RPMI7951 (cell line): ENCODE results near the gene PPP1R36. TPM values are rescaled to one million over a fixed set of nuclear protein-coding genes. Genes with fewer than 3 reads are reported as not detected.
"Not testable (repeated sequence)": the region's sequence is repeated elsewhere in the genome, so short reads cannot be mapped to it uniquely, and the experiment has no call there.

ENCODE experiments used
- DNase-seq: peaks from one replicate; pipeline ENCODE4 v3.0.0-alpha.2; 2012; ENCODE audit warnings: low read depth
- total RNA-seq: library from RNA; depleted of rRNA; stranded (reverse); fragments of >200 nt; shearing (Covaris generic); gene quantifications from 2 replicates; pipeline ENCODE4 v1.2.3, GENCODE V29; 2014

The PPP1R36 gene
- total RNA-seq, 1 experiment from 2014 or later = 0.48 TPM

- no peak for DNase-seq
These were observed 63.4 kb downstream of the PPP1R36 start for GRCh38 chr14:64612971-64613666.

GRCh38 chr14:64614166-64614565, 64.4 kb downstream of the PPP1R36 start:
- DNase-seq = no peak

- DNase-seq = no peak
These were observed 65.1 kb downstream of the PPP1R36 start for GRCh38 chr14:64614805-64615391.

GRCh38 chr14:64617872-64618408, 68.2 kb downstream of the PPP1R36 start:
- DNase-seq = not testable (repeated sequence)

GRCh38 chr14:64620910-64621309, 71.1 kb downstream of the PPP1R36 start:
- no peak for DNase-seq

GRCh38 chr14:64623554-64624165, 73.9 kb downstream of the PPP1R36 start:
- DNase-seq = no peak

- no peak for DNase-seq
These were observed 75.8 kb downstream of the PPP1R36 start for GRCh38 chr14:64625386-64626232.

- DNase-seq = peak; percentile 62
These were observed 79.2 kb downstream of the PPP1R36 start for GRCh38 chr14:64628940-64629408.

- no peak for DNase-seq
These were observed 81.0 kb downstream of the PPP1R36 start for GRCh38 chr14:64630778-64631177.

GRCh38 chr14:64631222-64631621, 81.5 kb downstream of the PPP1R36 start:
- DNase-seq = not testable (repeated sequence)

GRCh38 chr14:64632056-64632455, 82.3 kb downstream of the PPP1R36 start:
- peak; percentile 38 for DNase-seq

- no peak for DNase-seq
These were observed 84.8 kb downstream of the PPP1R36 start for GRCh38 chr14:64634558-64634957.

- peak; percentile 46 for DNase-seq
These were observed 86.6 kb downstream of the PPP1R36 start for GRCh38 chr14:64636208-64636979.

GRCh38 chr14:64636980-64637429, 87.2 kb downstream of the PPP1R36 start:
- no peak for DNase-seq

GRCh38 chr14:64637735-64638473, 88.1 kb downstream of the PPP1R36 start:
- no peak for DNase-seq

- no peak for DNase-seq
These were observed 88.9 kb downstream of the PPP1R36 start for GRCh38 chr14:64638625-64639024.
